ENCODE data around the gene HPS4.

- TF ChIP-seq CTCF (IDR thresholded peaks at IDR 0.05; ENCODE audit: low read depth, low read length, poor library complexity, severe bottlenecking) (no peak), EZH2phosphoT487 (IDR thresholded peaks at IDR 0.05; ENCODE audit: borderline replicate concordance, low read length) (no peak)
Observed at GRCh38 chr22:26431261-26431995, 52.2 kb downstream of the HPS4 start.
